ENCODE results near the gene SPG7. TPM values are rescaled to one million over a fixed set of nuclear protein-coding genes. Genes with fewer than 3 reads are reported as not detected.

Gene SPG7
- total RNA-seq, 1 donor from 2014 or later, result 122 TPM

- H3K9me3 ChIP-seq (ENCODE audit: low read depth), result no peaks in the 10 kb centered on the region
- H3K36me3 Mint-ChIP-seq, result no peaks in the 10 kb centered on the region
- H3K4me2 ChIP-seq, result no peak overlapping the region
- H3K36me3 ChIP-seq, result no peaks in the 10 kb centered on the region
- no peak overlapping the region for H2AFZ ChIP-seq (replicated peaks)
- H3K27me3 Mint-ChIP-seq (ENCODE audit: insufficient read depth, low read depth), result peaks cover 2% of the 10 kb centered on the region
- peaks cover 6% of the 10 kb centered on the region for H3K27me3 ChIP-seq
- H3K9ac ChIP-seq, result no peak overlapping the region
- H3F3A ChIP-seq (ENCODE audit: low read depth), result peaks cover 13% of the 10 kb centered on the region
- H3K79me2 ChIP-seq (ENCODE audit: low read depth), result no peaks in the 10 kb centered on the region
- peaks cover 4% of the 10 kb centered on the region for H4K20me1 ChIP-seq (ENCODE audit: low read depth)
- no peak overlapping the region for H3K4me3 ChIP-seq
- peaks cover 4% of the 10 kb centered on the region for H3K4me1 ChIP-seq
- no peaks in the 10 kb centered on the region for H3K9me3 Mint-ChIP-seq
- DNase-seq (ENCODE audit: low spot score), result no peak
- TF ChIP-seq EZH2phosphoT487 (IDR thresholded peaks at IDR 0.05) (no peak), CTCF (IDR thresholded peaks at IDR 0.05) (no peak), EZH2 (IDR thresholded peaks at IDR 0.05) (no peak)
- no peak overlapping the region for H3K27ac Mint-ChIP-seq
- no peak overlapping the region for H3K27ac ChIP-seq
- peak overlapping the region; percentile 38 for H3K4me3 Mint-ChIP-seq
- H3K4me1 Mint-ChIP-seq, result peaks cover 28% of the 10 kb centered on the region
Observed at GRCh38 chr16:89600427-89600826, 92.2 kb downstream of the SPG7 start.

- peaks cover 4% of the 10 kb centered on the region for H3K4me1 ChIP-seq
Observed at GRCh38 chr16:89600956-89601355, 92.8 kb downstream of the SPG7 start.

GRCh38 chr16:89601906-89602272 is 93.7 kb downstream of the SPG7 start:
- H4K20me1 ChIP-seq (ENCODE audit: low read depth), result peaks cover 4% of the 10 kb centered on the region
- H2AFZ ChIP-seq (replicated peaks), result no peak overlapping the region
- H3K27me3 Mint-ChIP-seq (ENCODE audit: insufficient read depth, low read depth), result peaks cover 2% of the 10 kb centered on the region
- TF ChIP-seq EZH2 (IDR thresholded peaks at IDR 0.05) (no peak), CTCF (IDR thresholded peaks at IDR 0.05) (no peak), EZH2phosphoT487 (IDR thresholded peaks at IDR 0.05) (no peak)
- peaks cover 28% of the 10 kb centered on the region for H3K4me1 Mint-ChIP-seq
- no peak overlapping the region for H3K4me3 Mint-ChIP-seq
- peaks cover 13% of the 10 kb centered on the region for H3F3A ChIP-seq (ENCODE audit: low read depth)
- no peaks in the 10 kb centered on the region for H3K79me2 ChIP-seq (ENCODE audit: low read depth)
- no peaks in the 10 kb centered on the region for H3K9me3 Mint-ChIP-seq
- H3K4me3 ChIP-seq, result no peak overlapping the region
- H3K9me3 ChIP-seq (ENCODE audit: low read depth), result no peaks in the 10 kb centered on the region
- peaks cover 4% of the 10 kb centered on the region for H3K4me1 ChIP-seq
- peak overlapping the region; percentile 60 for H3K4me2 ChIP-seq
- no peaks in the 10 kb centered on the region for H3K36me3 ChIP-seq
- DNase-seq (ENCODE audit: low spot score), result no peak
- H3K27ac Mint-ChIP-seq, result no peak overlapping the region
- peaks cover 6% of the 10 kb centered on the region for H3K27me3 ChIP-seq
- H3K9ac ChIP-seq, result no peak overlapping the region
- H3K36me3 Mint-ChIP-seq, result no peaks in the 10 kb centered on the region
- H3K27ac ChIP-seq, result no peak overlapping the region

More at GRCh38 chr16:89600956-89601355, 92.8 kb downstream of the SPG7 start:
- H3K36me3 ChIP-seq, result no peaks in the 10 kb centered on the region
- peaks cover 13% of the 10 kb centered on the region for H3F3A ChIP-seq (ENCODE audit: low read depth)
- no peaks in the 10 kb centered on the region for H3K9me3 ChIP-seq (ENCODE audit: low read depth)
- H3K27me3 ChIP-seq, result peaks cover 6% of the 10 kb centered on the region
- Mint-ChIP-seq H3K9me3 (no peaks in the 10 kb centered on the region), H3K27me3 (ENCODE audit: insufficient read depth, low read depth) (peaks cover 2% of the 10 kb centered on the region), H3K36me3 (no peaks in the 10 kb centered on the region), H3K4me3 (no peak overlapping the region), H3K4me1 (peaks cover 28% of the 10 kb centered on the region), H3K27ac (no peak overlapping the region)
- H3K4me3 ChIP-seq, result no peak overlapping the region
- no peak for DNase-seq (ENCODE audit: low spot score)
- H3K9ac ChIP-seq, result no peak overlapping the region
- no peak overlapping the region for H3K27ac ChIP-seq
- no peak overlapping the region for H3K4me2 ChIP-seq
- peaks cover 4% of the 10 kb centered on the region for H4K20me1 ChIP-seq (ENCODE audit: low read depth)
- no peaks in the 10 kb centered on the region for H3K79me2 ChIP-seq (ENCODE audit: low read depth)
- TF ChIP-seq CTCF (IDR thresholded peaks at IDR 0.05) (no peak), EZH2 (IDR thresholded peaks at IDR 0.05) (no peak), EZH2phosphoT487 (IDR thresholded peaks at IDR 0.05) (no peak)
- H2AFZ ChIP-seq (replicated peaks), result no peak overlapping the region
